ENCODE measurements around the gene ZNF202. TPM values are rescaled to one million over a fixed set of nuclear protein-coding genes. Genes with fewer than 3 reads are reported as not detected.
A peak's percentile ranks its signal among the peaks of the same experiment; 100 is the strongest.

ZNF202 gene
- total and polyA plus RNA-seq, 2 of the 13 experiments (the other 11 are each of a cell fraction or from before 2014, with no cell fraction given) = 7.7 to 7.9 TPM

- TF ChIP-seq ARID4A (CRISPR knock-in tag; IDR thresholded peaks at IDR 0.05; ENCODE audit: borderline replicate concordance) (peak; percentile 91), ZNF335 (CRISPR knock-in tag; IDR thresholded peaks at IDR 0.05) (0 out of 2 replicates have a peak, but pooled peaks have one; percentile 55), ELK4 (CRISPR knock-in tag; IDR thresholded peaks at IDR 0.05; ENCODE audit: borderline replicate concordance) (no peak), ZNF790 (CRISPR knock-in tag; IDR thresholded peaks at IDR 0.05; ENCODE audit: borderline replicate concordance) (peak; percentile 28; the same call in 1 of the 2 replicates), ZNF142 (CRISPR knock-in tag; IDR thresholded peaks at IDR 0.05) (no peak), RNF2 (conservative IDR thresholded peaks at IDR 0.05; ENCODE audit: low read depth) (peak; percentile 67), ZNF160 (CRISPR knock-in tag; IDR thresholded peaks at IDR 0.05) (no peak), ZNF792 (CRISPR knock-in tag; IDR thresholded peaks at IDR 0.05) (0 out of 2 replicates have a peak, but pooled peaks have one; percentile 60), FOXA3 (CRISPR knock-in tag; IDR thresholded peaks at IDR 0.05) (0 out of 2 replicates have a peak, but pooled peaks have one; percentile 39), AGO1 (IDR thresholded peaks at IDR 0.05; ENCODE audit: low read depth, low read length, poor library complexity, severe bottlenecking) (peak; percentile 51), TCF7L2 (IDR thresholded peaks at IDR 0.05; ENCODE audit: low read depth, low read length) (no peak), CREM (IDR thresholded peaks at IDR 0.05) (no peak), CREM (CRISPR knock-in tag; IDR thresholded peaks at IDR 0.05) (no peak), ZNF547 (CRISPR knock-in tag; IDR thresholded peaks at IDR 0.05) (0 out of 2 replicates have a peak, but pooled peaks have one; percentile 54), SALL1 (CRISPR knock-in tag; IDR thresholded peaks at IDR 0.05) (peak; percentile 76), SIN3B (IDR thresholded peaks at IDR 0.05; ENCODE audit: low read length) (peak; percentile 59; the same call in 1 of the 2 replicates), SKI (IDR thresholded peaks at IDR 0.05; ENCODE audit: partially characterized antibody) (peak; percentile 30), ZNF510 (CRISPR knock-in tag; IDR thresholded peaks at IDR 0.05; ENCODE audit: low read depth) (peak; percentile 43; the same call in 1 of the 2 replicates), THAP11 (CRISPR knock-in tag; IDR thresholded peaks at IDR 0.05) (peak; percentile 90)
Measured at GRCh38 chr11:123741159-123742030, at the start of gene ZNF202 (continued).
